ENCODE data around the gene WWOX.

WWOX gene

DNA sequence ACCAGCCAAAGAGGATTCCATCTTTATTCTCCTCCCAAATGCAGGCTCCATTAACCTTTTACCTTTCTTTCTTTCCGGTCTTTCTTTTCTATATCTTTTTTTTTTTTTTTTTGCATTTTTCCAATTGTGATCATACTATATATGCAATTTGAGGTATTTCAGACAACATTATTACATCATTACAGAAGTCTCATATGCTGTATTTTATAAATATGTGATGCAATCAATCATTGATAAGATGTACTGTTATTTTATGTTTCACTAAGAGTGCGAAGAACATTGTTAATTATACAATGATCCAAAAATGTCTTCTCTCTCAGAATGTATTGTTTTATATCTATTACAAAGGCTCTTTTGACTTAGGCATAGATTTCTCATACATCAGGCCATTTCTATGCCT, 683.1 kb downstream of the WWOX start:
- Histone ChIP-seq H4K20me1 (ENCODE audit: insufficient read depth, low read length) (no peaks in the 10 kb centered on the region), H3K27me3 (ENCODE audit: insufficient read depth, low read length, poor library complexity) (no peaks in the 10 kb centered on the region), H3K4me3 (ENCODE audit: low read depth in 1 of 2, low read length in 2 of 2) (no peak overlapping the region), H3K9ac (ENCODE audit: low read depth, low read length) (no peak overlapping the region), H3K27ac (ENCODE audit: low read length) (no peak overlapping the region), H3K79me2 (ENCODE audit: insufficient read depth, low read length) (no peaks in the 10 kb centered on the region), H3K4me2 (ENCODE audit: insufficient read depth, low read length) (no peak overlapping the region), H3K9me3 (ENCODE audit: insufficient read depth, low read length, severe bottlenecking) (no peaks in the 10 kb centered on the region), H3K4me1 (ENCODE audit: insufficient read depth, low read length) (no peaks in the 10 kb centered on the region), H2AFZ (ENCODE audit: low read depth, low read length) (no peak overlapping the region), H3K36me3 (ENCODE audit: insufficient read depth, low read length) (no peaks in the 10 kb centered on the region)
- ATAC-seq (ENCODE audit: insufficient read depth, low read depth) (no peak), DNase-seq (no peak)
- TF ChIP-seq, protein P1, sequence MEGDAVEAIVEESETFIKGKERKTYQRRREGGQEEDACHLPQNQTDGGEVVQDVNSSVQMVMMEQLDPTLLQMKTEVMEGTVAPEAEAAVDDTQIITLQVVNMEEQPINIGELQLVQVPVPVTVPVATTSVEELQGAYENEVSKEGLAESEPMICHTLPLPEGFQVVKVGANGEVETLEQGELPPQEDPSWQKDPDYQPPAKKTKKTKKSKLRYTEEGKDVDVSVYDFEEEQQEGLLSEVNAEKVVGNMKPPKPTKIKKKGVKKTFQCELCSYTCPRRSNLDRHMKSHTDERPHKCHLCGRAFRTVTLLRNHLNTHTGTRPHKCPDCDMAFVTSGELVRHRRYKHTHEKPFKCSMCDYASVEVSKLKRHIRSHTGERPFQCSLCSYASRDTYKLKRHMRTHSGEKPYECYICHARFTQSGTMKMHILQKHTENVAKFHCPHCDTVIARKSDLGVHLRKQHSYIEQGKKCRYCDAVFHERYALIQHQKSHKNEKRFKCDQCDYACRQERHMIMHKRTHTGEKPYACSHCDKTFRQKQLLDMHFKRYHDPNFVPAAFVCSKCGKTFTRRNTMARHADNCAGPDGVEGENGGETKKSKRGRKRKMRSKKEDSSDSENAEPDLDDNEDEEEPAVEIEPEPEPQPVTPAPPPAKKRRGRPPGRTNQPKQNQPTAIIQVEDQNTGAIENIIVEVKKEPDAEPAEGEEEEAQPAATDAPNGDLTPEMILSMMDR (IDR thresholded peaks at IDR 0.05; ENCODE audit: borderline replicate concordance, extremely low read depth, low read length, poor library complexity, severe bottlenecking) = no peak
- no peak for TF ChIP-seq EZH2 (IDR thresholded peaks at IDR 0.05; ENCODE audit: borderline replicate concordance, low read depth, low read length, severe bottlenecking)

DNA sequence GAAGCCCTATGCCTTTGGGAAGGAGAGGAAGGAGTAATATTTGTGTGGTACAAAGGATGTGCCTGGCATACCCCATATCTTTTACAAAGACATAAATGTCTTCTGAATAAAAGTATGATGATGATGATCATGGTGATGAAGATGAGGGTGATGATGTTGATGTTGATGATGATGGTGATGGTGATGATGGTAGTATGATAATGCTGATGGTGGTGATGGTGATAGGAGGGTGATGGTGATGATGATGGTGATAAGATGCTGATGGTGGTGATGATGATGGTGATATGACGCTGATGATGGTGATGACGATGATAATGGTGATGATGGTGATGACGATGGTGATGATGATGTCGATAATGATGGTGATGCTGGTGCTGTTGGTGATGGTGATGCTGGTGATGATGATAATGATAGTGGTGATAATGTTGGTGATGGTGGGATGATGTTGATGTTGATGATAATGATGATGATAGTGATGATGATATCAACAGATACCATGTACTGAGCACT, 684.2 kb downstream of the WWOX start:
- Histone ChIP-seq H3K9ac (ENCODE audit: low read depth, low read length) (no peak overlapping the region), H2AFZ (ENCODE audit: low read depth, low read length) (no peak overlapping the region), H3K4me3 (ENCODE audit: low read depth in 1 of 2, low read length in 2 of 2) (no peak overlapping the region), H3K27ac (ENCODE audit: low read length) (no peak overlapping the region), H3K36me3 (ENCODE audit: insufficient read depth, low read length) (no peaks in the 10 kb centered on the region), H3K27me3 (ENCODE audit: insufficient read depth, low read length, poor library complexity) (no peaks in the 10 kb centered on the region), H4K20me1 (ENCODE audit: insufficient read depth, low read length) (no peaks in the 10 kb centered on the region), H3K9me3 (ENCODE audit: insufficient read depth, low read length, severe bottlenecking) (no peaks in the 10 kb centered on the region), H3K79me2 (ENCODE audit: insufficient read depth, low read length) (no peaks in the 10 kb centered on the region), H3K4me2 (ENCODE audit: insufficient read depth, low read length) (no peak overlapping the region), H3K4me1 (ENCODE audit: insufficient read depth, low read length) (no peaks in the 10 kb centered on the region)
- no peak for ATAC-seq (ENCODE audit: insufficient read depth, low read depth)
- TF ChIP-seq, protein P1 (IDR thresholded peaks at IDR 0.05; ENCODE audit: borderline replicate concordance, extremely low read depth, low read length, poor library complexity, severe bottlenecking) = no peak
- TF ChIP-seq EZH2 (IDR thresholded peaks at IDR 0.05; ENCODE audit: borderline replicate concordance, low read depth, low read length, severe bottlenecking) = no peak
- DNase-seq = no peak

DNA sequence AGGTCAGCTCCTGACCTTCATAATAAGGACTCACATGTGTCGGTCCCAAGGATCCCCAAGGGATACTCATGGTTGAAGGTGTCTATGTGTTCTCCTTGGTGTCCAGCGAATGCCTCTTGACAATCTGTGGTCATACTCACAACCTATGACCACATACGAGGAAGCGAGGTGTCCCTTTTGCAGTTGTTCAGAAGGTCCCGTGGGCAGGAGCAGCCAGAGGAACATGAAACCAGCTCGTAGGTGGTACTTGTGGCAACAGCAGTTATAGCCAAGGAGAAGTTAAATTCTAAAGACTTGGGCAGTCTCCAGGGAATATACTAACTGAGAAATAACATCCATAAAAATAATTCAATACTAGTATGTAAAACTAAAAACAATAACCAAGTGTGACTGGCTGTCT, 685.3 kb downstream of the WWOX start:
- Histone ChIP-seq H3K9me3 (ENCODE audit: insufficient read depth, low read length, severe bottlenecking) (no peaks in the 10 kb centered on the region), H3K4me3 (ENCODE audit: low read depth in 1 of 2, low read length in 2 of 2) (no peak overlapping the region), H3K27ac (ENCODE audit: low read length) (no peak overlapping the region), H3K4me1 (ENCODE audit: insufficient read depth, low read length) (no peaks in the 10 kb centered on the region), H4K20me1 (ENCODE audit: insufficient read depth, low read length) (no peaks in the 10 kb centered on the region), H3K4me2 (ENCODE audit: insufficient read depth, low read length) (no peak overlapping the region), H3K9ac (ENCODE audit: low read depth, low read length) (no peak overlapping the region), H2AFZ (ENCODE audit: low read depth, low read length) (no peak overlapping the region), H3K27me3 (ENCODE audit: insufficient read depth, low read length, poor library complexity) (no peaks in the 10 kb centered on the region), H3K36me3 (ENCODE audit: insufficient read depth, low read length) (no peaks in the 10 kb centered on the region), H3K79me2 (ENCODE audit: insufficient read depth, low read length) (no peaks in the 10 kb centered on the region)
- no peak for ATAC-seq (ENCODE audit: insufficient read depth, low read depth)
- TF ChIP-seq, protein P1 (IDR thresholded peaks at IDR 0.05; ENCODE audit: borderline replicate concordance, extremely low read depth, low read length, poor library complexity, severe bottlenecking) = no peak
- no peak for TF ChIP-seq EZH2 (IDR thresholded peaks at IDR 0.05; ENCODE audit: borderline replicate concordance, low read depth, low read length, severe bottlenecking)
- no peak for DNase-seq

DNA sequence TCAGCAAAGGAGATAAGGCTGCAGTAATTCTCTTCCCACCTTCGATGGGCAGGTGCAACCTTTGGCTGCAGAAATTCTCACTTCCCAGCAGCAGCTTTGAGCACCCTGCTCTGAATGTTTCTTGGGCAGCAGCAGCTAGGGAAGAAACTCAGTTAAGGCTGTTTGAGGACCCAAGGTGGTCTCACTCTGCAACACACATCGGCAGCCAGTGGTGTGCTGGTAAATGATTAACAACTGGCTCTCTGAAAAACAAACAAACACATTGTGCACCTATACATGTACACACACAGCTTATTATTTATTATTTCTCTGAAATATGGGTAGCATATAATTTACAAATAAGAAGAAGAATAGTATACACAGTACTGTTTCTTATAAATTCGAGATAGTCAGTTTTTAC, 685.8 kb downstream of the WWOX start:
- ATAC-seq (ENCODE audit: insufficient read depth, low read depth) = no peak
- H3K27ac ChIP-seq (ENCODE audit: low read length) = no peak overlapping the region

More for the DNA sequence above, 685.8 kb downstream of the WWOX start:
- Histone ChIP-seq H3K4me1 (ENCODE audit: insufficient read depth, low read length) (no peaks in the 10 kb centered on the region), H3K27me3 (ENCODE audit: insufficient read depth, low read length, poor library complexity) (no peaks in the 10 kb centered on the region), H3K4me2 (ENCODE audit: insufficient read depth, low read length) (no peak overlapping the region), H3K9ac (ENCODE audit: low read depth, low read length) (no peak overlapping the region), H3K79me2 (ENCODE audit: insufficient read depth, low read length) (no peaks in the 10 kb centered on the region), H3K36me3 (ENCODE audit: insufficient read depth, low read length) (no peaks in the 10 kb centered on the region), H4K20me1 (ENCODE audit: insufficient read depth, low read length) (no peaks in the 10 kb centered on the region), H3K9me3 (ENCODE audit: insufficient read depth, low read length, severe bottlenecking) (no peaks in the 10 kb centered on the region), H3K4me3 (ENCODE audit: low read depth in 1 of 2, low read length in 2 of 2) (no peak overlapping the region), H2AFZ (ENCODE audit: low read depth, low read length) (no peak overlapping the region)
- DNase-seq = no peak
- TF ChIP-seq EZH2 (IDR thresholded peaks at IDR 0.05; ENCODE audit: borderline replicate concordance, low read depth, low read length, severe bottlenecking) = no peak
- TF ChIP-seq, protein P1 (IDR thresholded peaks at IDR 0.05; ENCODE audit: borderline replicate concordance, extremely low read depth, low read length, poor library complexity, severe bottlenecking) = no peak
